Stomach (tissue), 4 donors: Measurements from ENCODE around the gene RAB41.

Source experiments
- EP300 ChIP-seq: sonication (generic); formaldehyde crosslinking; IDR thresholded peaks from one replicate; pipeline ENCODE4 v1.6.1; 2017; ENCODE audit warnings: antibody characterized with exemption
- POLR2A ChIP-seq, 4 donors: fragments of 450-650 bp; IDR thresholded peaks; one replicate each; pipeline ENCODE4 v1.6.1; 2016; ENCODE audit warnings: antibody characterized with exemption in 4 of 4, control low read depth in 2 of 4, mild to moderate bottlenecking in 1 of 4, moderate library complexity in 1 of 4
- POLR2AphosphoS5 ChIP-seq, 3 donors: sonication (generic); formaldehyde crosslinking; IDR thresholded peaks; one replicate each; pipeline ENCODE4 v1.6.1; 2016; ENCODE audit warnings: antibody characterized with exemption in 3 of 3
- TF ChIP-seq, protein P1 (sequence below), 7 experiments: fragments of 450-650 bp in 4 of 7; fragments of 200-600 bp in 3 of 7; sonication (generic) in 3 of 7; IDR thresholded peaks; one replicate each; pipeline ENCODE4 v1.5.1; 2016 to 2019; ENCODE audit warnings: antibody characterized with exemption in 7 of 7, control low read depth in 2 of 7, mild to moderate bottlenecking in 1 of 7

- TF ChIP-seq POLR2A (IDR thresholded peaks at IDR 0.05), result no peak
- TF ChIP-seq POLR2AphosphoS5 (IDR thresholded peaks at IDR 0.05), result no peak
- TF ChIP-seq, protein P1, sequence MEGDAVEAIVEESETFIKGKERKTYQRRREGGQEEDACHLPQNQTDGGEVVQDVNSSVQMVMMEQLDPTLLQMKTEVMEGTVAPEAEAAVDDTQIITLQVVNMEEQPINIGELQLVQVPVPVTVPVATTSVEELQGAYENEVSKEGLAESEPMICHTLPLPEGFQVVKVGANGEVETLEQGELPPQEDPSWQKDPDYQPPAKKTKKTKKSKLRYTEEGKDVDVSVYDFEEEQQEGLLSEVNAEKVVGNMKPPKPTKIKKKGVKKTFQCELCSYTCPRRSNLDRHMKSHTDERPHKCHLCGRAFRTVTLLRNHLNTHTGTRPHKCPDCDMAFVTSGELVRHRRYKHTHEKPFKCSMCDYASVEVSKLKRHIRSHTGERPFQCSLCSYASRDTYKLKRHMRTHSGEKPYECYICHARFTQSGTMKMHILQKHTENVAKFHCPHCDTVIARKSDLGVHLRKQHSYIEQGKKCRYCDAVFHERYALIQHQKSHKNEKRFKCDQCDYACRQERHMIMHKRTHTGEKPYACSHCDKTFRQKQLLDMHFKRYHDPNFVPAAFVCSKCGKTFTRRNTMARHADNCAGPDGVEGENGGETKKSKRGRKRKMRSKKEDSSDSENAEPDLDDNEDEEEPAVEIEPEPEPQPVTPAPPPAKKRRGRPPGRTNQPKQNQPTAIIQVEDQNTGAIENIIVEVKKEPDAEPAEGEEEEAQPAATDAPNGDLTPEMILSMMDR (IDR thresholded peaks at IDR 0.05), result no peak
- TF ChIP-seq EP300, result no peak
These were observed 24.3 kb upstream of the RAB41 start for GRCh38 chrX:70257423-70258288.
